GM12872 (cell line): Measurements from ENCODE around the gene SULT6B1.

Experiments used
- CTCF ChIP-seq: IDR thresholded peaks from 3 replicates; pipeline ENCODE4 v1.5.1; 2011; ENCODE audit warnings: low read depth, mild to moderate bottlenecking, low read length, moderate library complexity; ENCODE audit not compliant: insufficient read depth

The SULT6B1 gene

GRCh38 chr2:37201766-37202165 is 13.3 kb upstream of the SULT6B1 start:
- TF ChIP-seq CTCF, result no peak

GRCh38 chr2:37201208-37201607 is 12.7 kb upstream of the SULT6B1 start:
- no peak for TF ChIP-seq CTCF

- TF ChIP-seq CTCF, result no peak
These were observed 10.2 kb upstream of the SULT6B1 start for GRCh38 chr2:37198681-37199065.

- TF ChIP-seq CTCF, result no peak
These were observed 8.1 kb upstream of the SULT6B1 start, which contains the start of gene CEBPZOS for GRCh38 chr2:37196320-37197195. CEBPZOS (plus strand) TSS chr2:37196496; CDS start chr2:37199705, 3,209 bp downstream.

- TF ChIP-seq CTCF, result no peak
These were observed 4.1 kb upstream of the SULT6B1 start for GRCh38 chr2:37192551-37192950.

- TF ChIP-seq CTCF, result no peak
These were observed 3.3 kb upstream of the SULT6B1 start for GRCh38 chr2:37191747-37192146.

- no peak for TF ChIP-seq CTCF
These were observed 2.8 kb upstream of the SULT6B1 start for GRCh38 chr2:37191253-37191652.
